OCI-LY1 (cell line): ENCODE results near the gene CHGA.

Experiments used
- CTCF ChIP-seq: fragments of 200-600 bp; sonication (generic), shearing (Covaris generic); IDR thresholded peaks from 2 replicates; pipeline ENCODE4 v1.5.1; 2017; ENCODE audit warnings: mild to moderate bottlenecking, antibody characterized with exemption, low read length, moderate library complexity, mixed read lengths
- EZH2 ChIP-seq: fragments of 200-600 bp; sonication (generic), shearing (Covaris generic); IDR thresholded peaks from 2 replicates; pipeline ENCODE4 v1.8.0; 2017; ENCODE audit warnings: borderline replicate concordance, mixed run types, mild to moderate bottlenecking, antibody characterized with exemption, low read length, moderate library complexity, mixed read lengths

GRCh38 chr14:92922155-92922735 lies 705 bp upstream of the CHGA start:
- no peak for TF ChIP-seq CTCF
- no peak for TF ChIP-seq EZH2
